Epithelial cell of esophagus (primary cell): ENCODE results near the gene MSL1.

Experiments used
- DNase-seq: peaks from one replicate; pipeline ENCODE4 v3.0.0; 2010; ENCODE audit warnings: low read depth
- H3K4me3 ChIP-seq: 2 replicates; pipeline ENCODE4 v1.5.1; 2011; ENCODE audit warnings: mild to moderate bottlenecking, low read length, control low read depth
- TF ChIP-seq, protein P1 (sequence below): IDR thresholded peaks from 2 replicates; pipeline ENCODE4 v1.5.1; 2011; ENCODE audit warnings: low read depth, mild to moderate bottlenecking, low read length, control low read depth, inconsistent platforms; ENCODE audit not compliant: insufficient read depth; ENCODE audit errors: missing control alignments

The MSL1 gene

GRCh38 chr17:40106760-40107521, 14.8 kb upstream of the MSL1 start:
- DNase-seq = no peak
- H3K4me3 ChIP-seq = no peak overlapping the region

DNA sequence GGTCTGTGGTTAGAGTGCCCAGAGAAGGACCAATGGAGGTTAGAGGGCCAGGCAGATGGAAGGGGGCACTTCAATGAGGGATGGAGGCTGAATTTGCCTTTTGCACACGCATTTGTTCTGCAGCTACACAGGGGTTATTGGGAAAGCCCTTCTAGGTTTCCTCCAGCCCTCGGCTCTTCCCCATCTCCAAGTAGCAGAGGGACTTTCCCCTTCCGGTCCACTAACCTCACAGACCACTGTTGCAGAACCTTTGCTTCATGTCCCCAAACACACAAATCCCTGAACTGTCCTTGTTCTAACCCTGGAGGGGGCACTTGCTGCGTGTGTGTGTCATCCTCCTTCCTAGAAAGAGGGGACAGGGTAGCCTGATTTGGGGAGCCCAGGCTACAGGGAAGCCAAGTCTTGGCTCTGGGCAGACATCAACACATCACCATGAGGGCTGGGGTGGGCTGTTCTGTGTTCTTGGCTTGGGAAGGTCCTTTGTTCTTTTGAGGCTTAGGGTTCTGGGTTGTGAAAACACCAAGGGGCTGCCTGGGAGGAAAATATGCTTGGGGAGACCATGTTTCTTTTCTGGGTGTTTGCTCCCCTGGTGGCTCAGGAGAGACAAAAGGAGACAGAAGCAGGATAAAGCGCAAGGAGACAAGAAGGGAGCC, 14.1 kb upstream of the MSL1 start:
- H3K4me3 ChIP-seq = no peak overlapping the region
- TF ChIP-seq, protein P1, sequence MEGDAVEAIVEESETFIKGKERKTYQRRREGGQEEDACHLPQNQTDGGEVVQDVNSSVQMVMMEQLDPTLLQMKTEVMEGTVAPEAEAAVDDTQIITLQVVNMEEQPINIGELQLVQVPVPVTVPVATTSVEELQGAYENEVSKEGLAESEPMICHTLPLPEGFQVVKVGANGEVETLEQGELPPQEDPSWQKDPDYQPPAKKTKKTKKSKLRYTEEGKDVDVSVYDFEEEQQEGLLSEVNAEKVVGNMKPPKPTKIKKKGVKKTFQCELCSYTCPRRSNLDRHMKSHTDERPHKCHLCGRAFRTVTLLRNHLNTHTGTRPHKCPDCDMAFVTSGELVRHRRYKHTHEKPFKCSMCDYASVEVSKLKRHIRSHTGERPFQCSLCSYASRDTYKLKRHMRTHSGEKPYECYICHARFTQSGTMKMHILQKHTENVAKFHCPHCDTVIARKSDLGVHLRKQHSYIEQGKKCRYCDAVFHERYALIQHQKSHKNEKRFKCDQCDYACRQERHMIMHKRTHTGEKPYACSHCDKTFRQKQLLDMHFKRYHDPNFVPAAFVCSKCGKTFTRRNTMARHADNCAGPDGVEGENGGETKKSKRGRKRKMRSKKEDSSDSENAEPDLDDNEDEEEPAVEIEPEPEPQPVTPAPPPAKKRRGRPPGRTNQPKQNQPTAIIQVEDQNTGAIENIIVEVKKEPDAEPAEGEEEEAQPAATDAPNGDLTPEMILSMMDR = no peak
- DNase-seq = no peak

More at GRCh38 chr17:40106760-40107521, 14.8 kb upstream of the MSL1 start:
- TF ChIP-seq, protein P1 = no peak

- H3K4me3 ChIP-seq = no peak overlapping the region
- TF ChIP-seq, protein P1 = no peak
- peak; percentile 38 for DNase-seq
Measured at GRCh38 chr17:40108970-40109824, 12.6 kb upstream of the MSL1 start.

GRCh38 chr17:40110026-40110845, 11.5 kb upstream of the MSL1 start:
- DNase-seq = no peak
- TF ChIP-seq, protein P1 = no peak
- H3K4me3 ChIP-seq = no peak overlapping the region

DNA sequence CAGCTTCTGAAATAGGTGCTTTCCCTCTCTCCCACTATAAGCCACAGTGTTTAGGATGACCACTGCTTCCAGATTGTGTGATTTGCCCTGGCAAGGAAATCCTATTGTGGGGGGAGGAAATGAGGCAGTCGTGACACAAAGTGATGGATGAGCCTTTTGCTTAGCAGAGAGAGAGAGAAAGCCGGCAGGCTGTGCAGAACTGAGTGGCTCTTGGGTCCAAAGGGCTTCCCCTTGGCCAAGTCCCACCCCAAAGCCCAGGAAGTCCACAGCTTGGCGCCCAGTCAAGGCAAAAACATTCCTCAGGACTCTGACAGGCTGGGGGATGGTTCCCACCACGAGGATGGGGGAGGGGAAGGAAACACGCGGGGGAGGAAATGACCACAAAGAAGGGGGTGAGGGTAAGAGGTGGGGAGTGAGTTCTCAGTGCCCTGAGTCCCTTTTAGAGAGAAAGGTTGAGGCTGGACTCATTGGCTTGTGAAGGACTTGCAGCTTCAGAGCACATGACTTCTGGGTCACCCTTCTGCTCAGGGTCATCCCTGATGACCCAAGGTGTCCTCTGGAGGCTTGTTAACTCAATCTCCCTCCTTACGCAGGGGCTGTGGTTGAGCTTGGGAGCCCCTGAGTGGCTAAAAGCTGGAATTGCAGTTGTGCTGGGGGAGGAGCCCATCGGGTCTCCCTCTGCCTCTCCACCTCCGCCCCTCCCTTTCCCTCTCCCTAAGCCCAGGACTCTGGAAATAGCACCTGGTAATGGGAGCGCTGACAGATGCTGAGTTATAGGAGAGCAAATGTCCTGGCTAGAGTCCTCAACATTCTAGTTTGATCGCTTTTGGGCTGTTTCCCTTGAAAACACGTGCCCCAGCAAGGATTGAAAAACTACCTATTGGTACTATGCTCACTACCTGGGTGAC, 10.3 kb upstream of the MSL1 start:
- peak; percentile 88 for DNase-seq
- no peak overlapping the region for H3K4me3 ChIP-seq
- TF ChIP-seq, protein P1 = peak; percentile 92
